Thymus (tissue), 11 donors: ENCODE results near the gene CP. TPM values are rescaled to one million over a fixed set of nuclear protein-coding genes. Genes with fewer than 3 reads are reported as not detected.

Experiments
- DNase-seq, 9 donors: peaks; one replicate each; pipeline ENCODE4 v3.0.0-alpha.2; 2013; ENCODE audit warnings: low spot score in 9 of 9, low read depth in 6 of 9, missing footprints in 1 of 9
- H3K27ac ChIP-seq, 2 donors: one replicate each; pipeline ENCODE4 v1.5.1; 2013; ENCODE audit warnings: control low read depth in 1 of 2, low read depth in 1 of 2, low read length in 1 of 2, mild to moderate bottlenecking in 1 of 2, moderate library complexity in 1 of 2
- H3K27me3 ChIP-seq, 2 donors: one replicate each; pipeline ENCODE4 v1.5.1; 2013; ENCODE audit warnings: low read length in 1 of 2; ENCODE audit not compliant: control insufficient read depth in 2 of 2, insufficient read depth in 1 of 2
- H3K36me3 ChIP-seq, 2 donors: one replicate each; pipeline ENCODE4 v1.5.1; 2013; ENCODE audit warnings: low read length in 1 of 2, mild to moderate bottlenecking in 1 of 2, moderate library complexity in 1 of 2; ENCODE audit not compliant: control insufficient read depth in 2 of 2, insufficient read depth in 2 of 2
- H3K4me1 ChIP-seq, 2 donors: one replicate each; pipeline ENCODE4 v1.5.1; 2013; ENCODE audit warnings: low read length in 2 of 2; ENCODE audit not compliant: control insufficient read depth in 2 of 2, insufficient read depth in 2 of 2
- H3K4me3 ChIP-seq, 2 donors: one replicate each; pipeline ENCODE4 v1.5.1; 2013; ENCODE audit warnings: low read length in 2 of 2, control low read depth in 1 of 2, mild to moderate bottlenecking in 1 of 2
- H3K9me3 ChIP-seq, 2 donors: one replicate each; pipeline ENCODE4 v1.5.1; 2013; ENCODE audit warnings: low read length in 1 of 2, mild to moderate bottlenecking in 1 of 2; ENCODE audit not compliant: control insufficient read depth in 2 of 2, insufficient read depth in 1 of 2
- WGBS: extraction: QIAGEN DNeasy Blood & Tissue Kit; methylation state at CpG from one replicate; pipeline ENCODE4 v1.1.7; 2013; 5-methylcytosine and 5-hydroxymethylcytosine counted together
- polyA plus RNA-seq: library from polyadenylated mRNA; stranded (reverse); fragments of 200-250 nt; gene quantifications from one replicate; pipeline ENCODE4 v1.2.3, GENCODE V29; 2013
- total RNA-seq: library from RNA; stranded (reverse); fragments of 120-200 nt; gene quantifications from one replicate; pipeline ENCODE4 v1.2.4, GENCODE V29; 2013
- donor health status: healthy.

CP gene
- total and polyA plus RNA-seq, 2 donors: 0.19 to 4.2 TPM

- Histone ChIP-seq H3K9me3 (no peaks in the 10 kb centered on the region), H3K36me3 (peaks cover 34 to 56% of the 10 kb centered on the region in 2 donors), H3K27ac (no peak overlapping the region), H3K4me3 (no peak overlapping the region), H3K4me1 (peaks cover 0 to 19% of the 10 kb centered on the region in 2 donors), H3K27me3 (no peaks in the 10 kb centered on the region)
- peak in 1 of 9 donors; percentile 18 for DNase-seq
These were observed 68.2 kb downstream of the CP start for GRCh38 chr3:149153402-149153801.

GRCh38 chr3:149152420-149152819 lies 69.2 kb downstream of the CP start:
- Histone ChIP-seq H3K36me3 (peaks cover 30 to 55% of the 10 kb centered on the region in 2 donors), H3K4me3 (no peak overlapping the region), H3K4me1 (peaks cover 0 to 19% of the 10 kb centered on the region in 2 donors), H3K9me3 (no peaks in the 10 kb centered on the region), H3K27me3 (no peaks in the 10 kb centered on the region), H3K27ac (peak overlapping the region in 1 of 2 donors; percentile 29)
- DNase-seq: peak in 3 of 9 donors; percentile 28 to 69 (median 31)
- 20% methylated on average over 2 of the region's 2 CpGs for WGBS

- H3K27me3 ChIP-seq: no peaks in the 10 kb centered on the region
- H3K4me3 ChIP-seq: no peak overlapping the region
- peaks cover 0 to 19% of the 10 kb centered on the region in 2 donors for H3K4me1 ChIP-seq
- H3K27ac ChIP-seq: no peak overlapping the region
- H3K36me3 ChIP-seq: peaks cover 26 to 53% of the 10 kb centered on the region in 2 donors
- no peak for DNase-seq
- WGBS: 57% methylated on average over 2 of the region's 2 CpGs
- H3K9me3 ChIP-seq: no peaks in the 10 kb centered on the region
These were observed 69.8 kb downstream of the CP start for GRCh38 chr3:149151843-149152242.

- Histone ChIP-seq H3K27ac (no peak overlapping the region), H3K9me3 (no peaks in the 10 kb centered on the region), H3K4me1 (peaks cover 0 to 19% of the 10 kb centered on the region in 2 donors), H3K36me3 (peaks cover 23 to 49% of the 10 kb centered on the region in 2 donors), H3K4me3 (no peak overlapping the region), H3K27me3 (no peaks in the 10 kb centered on the region)
- no peak for DNase-seq
- 98% methylated on average over 6 of the region's 6 CpGs for WGBS
These were observed 71.2 kb downstream of the CP start for GRCh38 chr3:149150436-149150835.

GRCh38 chr3:149145974-149146373 lies 75.7 kb downstream of the CP start:
- Histone ChIP-seq H3K36me3 (peaks cover 31 to 48% of the 10 kb centered on the region in 2 donors), H3K27me3 (no peaks in the 10 kb centered on the region), H3K4me1 (peaks cover 0 to 4% of the 10 kb centered on the region in 2 donors), H3K27ac (peak overlapping the region in 1 of 2 donors; percentile 19), H3K9me3 (no peaks in the 10 kb centered on the region), H3K4me3 (no peak overlapping the region)
- WGBS: 89% methylated on average over 1 of the region's 1 CpG
- DNase-seq: peak in 1 of 9 donors; percentile 37

- Histone ChIP-seq H3K9me3 (no peaks in the 10 kb centered on the region), H3K4me3 (no peak overlapping the region), H3K27me3 (no peaks in the 10 kb centered on the region), H3K36me3 (peaks cover 29 to 45% of the 10 kb centered on the region in 2 donors), H3K4me1 (peaks cover 0 to 4% of the 10 kb centered on the region in 2 donors), H3K27ac (no peak overlapping the region)
- DNase-seq: no peak
- WGBS: 97% methylated on average over 2 of the region's 2 CpGs
These were observed 76.3 kb downstream of the CP start for GRCh38 chr3:149145356-149145755.

GRCh38 chr3:149142682-149143081 lies 78.9 kb downstream of the CP start:
- 92% methylated on average over 4 of the region's 4 CpGs for WGBS
- Histone ChIP-seq H3K4me1 (peaks cover 0 to 4% of the 10 kb centered on the region in 2 donors), H3K36me3 (peaks cover 22 to 35% of the 10 kb centered on the region in 2 donors)

GRCh38 chr3:149134575-149134974 lies 87.1 kb downstream of the CP start:
- Histone ChIP-seq H3K36me3 (peaks cover 0 to 4% of the 10 kb centered on the region in 2 donors), H3K9me3 (no peaks in the 10 kb centered on the region), H3K4me1 (peaks cover 16 to 19% of the 10 kb centered on the region in 2 donors), H3K27ac (no peak overlapping the region), H3K27me3 (no peaks in the 10 kb centered on the region), H3K4me3 (no peak overlapping the region)
- 98% methylated on average over 3 of the region's 3 CpGs for WGBS
- DNase-seq: no peak

More at GRCh38 chr3:149142682-149143081, 78.9 kb downstream of the CP start:
- H3K4me3 ChIP-seq: no peak overlapping the region
- no peak overlapping the region for H3K27ac ChIP-seq
- no peaks in the 10 kb centered on the region for H3K27me3 ChIP-seq
- DNase-seq: no peak
- H3K9me3 ChIP-seq: no peaks in the 10 kb centered on the region

- H3K27me3 ChIP-seq: no peaks in the 10 kb centered on the region
- H3K27ac ChIP-seq: peak overlapping the region in 1 of 2 donors; percentile 34
- peaks cover 20 to 24% of the 10 kb centered on the region in 2 donors for H3K4me1 ChIP-seq
- H3K4me3 ChIP-seq: peak overlapping the region in 1 of 2 donors; percentile 5
- 90% methylated on average over 4 of the region's 4 CpGs for WGBS
- no peaks in the 10 kb centered on the region for H3K9me3 ChIP-seq
- peaks cover 0 to 4% of the 10 kb centered on the region in 2 donors for H3K36me3 ChIP-seq
- DNase-seq: no peak
These were observed 90.0 kb downstream of the CP start for GRCh38 chr3:149131589-149131988.
